HCT116 (cell line): ENCODE results near the gene UMAD1. TPM values are rescaled to one million over a fixed set of nuclear protein-coding genes. Genes with fewer than 3 reads are reported as not detected.

Source experiments
- ATAC-seq: fragments of 200-7000 bp; cut with Tn5 transposase; 2 replicates; pipeline ENCODE4 v1.9.1; 2020; ENCODE audit warnings: mild to moderate bottlenecking, moderate library complexity
- BruUV-seq: library from RNA; stranded (reverse); fragments of 400-500 nt; replicated peaks from 2 replicates; lab custom pipeline; 2021; lab: Mats Ljungman, UMichigan
- CTCF ChIA-PET: fragments of 300-600 bp; sonication (Branson Sonifier 250); formaldehyde crosslinking; loops from one replicate; lab custom pipeline; 2021; ENCODE audit warnings: antibody characterized with exemption; lab: Charles Lee
- POLR2A ChIA-PET: fragments of 300-600, 350-600 bp; sonication (Branson Sonifier 250); formaldehyde crosslinking; loops from one replicate; lab custom pipeline; 2021; ENCODE audit warnings: antibody characterized with exemption; lab: Charles Lee
- RAD21 ChIA-PET, 2 experiments: fragments of 300-600 bp; sonication (Branson Sonifier 250); formaldehyde crosslinking; loops; one replicate each; lab custom pipeline; 2023; ENCODE audit warnings: low total read pairs in 2 of 2; ENCODE audit not compliant: uncharacterized antibody in 2 of 2, unreplicated experiment in 2 of 2, low non-redundant PET in 1 of 2; lab: Charles Lee
- DNase-seq: peaks from one replicate; pipeline ENCODE4 v3.0.0-alpha.2; 2010; ENCODE audit warnings: low read depth, low spot score
- H2AFZ ChIP-seq: fragments of 200-600 bp; shearing (Covaris generic), sonication (generic); 2 replicates; pipeline ENCODE4 v1.6.1; 2017; ENCODE audit warnings: low read depth, mixed run types, mixed read lengths, antibody characterized with exemption, low read length; ENCODE audit not compliant: poor library complexity, severe bottlenecking
- H3K27ac ChIP-seq: 2 replicates; pipeline ENCODE4 v1.5.1; 2012; ENCODE audit warnings: low read depth, low read length
- H3K27me3 ChIP-seq: fragments of 200-600 bp; sonication (generic); 2 replicates; pipeline ENCODE4 v1.6.1; 2016; ENCODE audit warnings: mixed run types, low read length, mixed read lengths; ENCODE audit not compliant: insufficient read depth
- H3K36me3 ChIP-seq, 2 experiments: fragments of 200-500 bp in 1 of 2; fragments of 200-600 bp in 1 of 2; sonication (Bioruptor generic) in 1 of 2; sonication (generic) in 1 of 2; 2 replicates each; pipeline versions ENCODE4 v1.5.1 to v1.6.1; 2014 to 2016; ENCODE audit warnings: low read length in 2 of 2, inconsistent platforms in 1 of 2, mixed read lengths in 1 of 2, mixed run types in 1 of 2; ENCODE audit not compliant: insufficient read depth in 2 of 2, control insufficient read depth in 1 of 2
- H3K4me1 ChIP-seq, 2 experiments: fragments of 200-600 bp in 1 of 2; sonication (generic) in 1 of 2; 2 replicates each; pipeline versions ENCODE4 v1.5.1 to v1.6.1; 2012 to 2017; ENCODE audit warnings: low read length in 2 of 2, inconsistent platforms in 1 of 2, mild to moderate bottlenecking in 1 of 2, mixed read lengths in 1 of 2, mixed run types in 1 of 2, moderate library complexity in 1 of 2; ENCODE audit not compliant: insufficient read depth in 2 of 2, control insufficient read depth in 1 of 2
- H3K4me2 ChIP-seq: fragments of 200-600 bp; sonication (generic); 2 replicates; pipeline ENCODE4 v1.6.1; 2017; ENCODE audit warnings: mixed run types, low read length, mixed read lengths
- H3K4me3 ChIP-seq, 2 experiments: fragments of 200-600 bp in 1 of 2; sonication (generic) in 1 of 2; replicated peaks in 1 of 2; 2 replicates each; pipeline ENCODE4 v1.5.1; 2011 to 2016; ENCODE audit warnings: low read length in 2 of 2, control low read depth in 1 of 2, low read depth in 1 of 2, mild to moderate bottlenecking in 1 of 2, mixed read lengths in 1 of 2, mixed run types in 1 of 2
- H3K79me2 ChIP-seq: fragments of 200-600 bp; sonication (generic); 2 replicates; pipeline ENCODE4 v1.6.1; 2017; ENCODE audit warnings: mild to moderate bottlenecking, mixed run types, low read length, moderate library complexity, mixed read lengths; ENCODE audit not compliant: insufficient read depth
- H3K9ac ChIP-seq: fragments of 200-600 bp; sonication (generic); 2 replicates; pipeline ENCODE4 v1.6.1; 2016; ENCODE audit warnings: low read length, mixed read lengths
- H3K9me2 ChIP-seq: fragments of 200-600 bp; sonication (generic), shearing (Covaris generic); 2 replicates; pipeline ENCODE4 v1.6.1; 2017; ENCODE audit warnings: mixed run types, mild to moderate bottlenecking, moderate library complexity; ENCODE audit not compliant: insufficient read depth
- H3K9me3 ChIP-seq, 2 experiments: fragments of 200-500 bp in 1 of 2; fragments of 200-600 bp in 1 of 2; sonication (Bioruptor generic) in 1 of 2; sonication (generic) in 1 of 2; 2 replicates each; pipeline ENCODE4 v1.6.1; 2014 to 2017; ENCODE audit warnings: low read length in 2 of 2, mixed read lengths in 2 of 2, inconsistent platforms in 1 of 2, low read depth in 1 of 2, mild to moderate bottlenecking in 1 of 2, mixed run types in 1 of 2, moderate library complexity in 1 of 2; ENCODE audit not compliant: control insufficient read depth in 1 of 2, insufficient read depth in 1 of 2
- H4K20me1 ChIP-seq: fragments of 200-600 bp; sonication (generic), shearing (Covaris generic); 2 replicates; pipeline ENCODE4 v1.6.1; 2017; ENCODE audit warnings: mixed run types, mild to moderate bottlenecking, moderate library complexity; ENCODE audit not compliant: insufficient read depth
- CBX3 ChIP-seq: IDR thresholded peaks from 2 replicates; pipeline ENCODE4 v1.6.1; 2012; ENCODE audit warnings: low read depth
- EGR1 ChIP-seq: IDR thresholded peaks from 2 replicates; pipeline ENCODE4 v1.6.1; 2012; ENCODE audit warnings: low read depth
- ELF1 ChIP-seq: IDR thresholded peaks from 2 replicates; pipeline ENCODE4 v1.6.1; 2012; ENCODE audit warnings: low read depth, borderline replicate concordance
- EZH2 ChIP-seq: fragments of 200-600 bp; sonication (generic); IDR thresholded peaks from 2 replicates; pipeline ENCODE4 v1.6.1; 2017; ENCODE audit warnings: antibody characterized with exemption, mixed run types
- EZH2phosphoT487 ChIP-seq: fragments of 200-600 bp; IDR thresholded peaks from 2 replicates; pipeline ENCODE4 v1.6.1; 2018; ENCODE audit warnings: antibody characterized with exemption, borderline replicate concordance
- FOSL1 ChIP-seq: IDR thresholded peaks from 2 replicates; pipeline ENCODE4 v1.6.1; 2012; ENCODE audit warnings: low read depth
- JUND ChIP-seq: IDR thresholded peaks from 2 replicates; pipeline ENCODE4 v1.6.1; 2012
- POLR2A ChIP-seq: IDR thresholded peaks from 2 replicates; pipeline ENCODE4 v1.7.0; 2011; ENCODE audit warnings: borderline replicate concordance; ENCODE audit not compliant: insufficient read depth, insufficient read length; ENCODE audit errors: extremely low read depth
- RAD21 ChIP-seq: IDR thresholded peaks from 2 replicates; pipeline ENCODE4 v1.6.1; 2012; ENCODE audit warnings: low read depth, mild to moderate bottlenecking
- SP1 ChIP-seq: IDR thresholded peaks from 2 replicates; pipeline ENCODE4 v1.6.1; 2012; ENCODE audit warnings: low read depth
- TCF7L2 ChIP-seq: IDR thresholded peaks from 2 replicates; pipeline ENCODE4 v1.7.0; 2011; ENCODE audit warnings: borderline replicate concordance, inconsistent platforms; ENCODE audit not compliant: insufficient read depth, insufficient read length; ENCODE audit errors: extremely low read depth
- ZFX ChIP-seq: fragments of 450-650 bp; IDR thresholded peaks from 2 replicates; pipeline ENCODE4 v1.6.1; 2017
- ZNF274 ChIP-seq: fragments of 200-500 bp; sonication (Bioruptor generic); IDR thresholded peaks from 2 replicates; pipeline ENCODE4 v1.6.1; 2014; ENCODE audit warnings: mild to moderate bottlenecking, low read depth, low read length, inconsistent platforms
- intact Hi-C: fragments of 100-400 bp; cut with micrococcal nuclease; formaldehyde crosslinking; loops from 2 replicates; pipeline ENCODE4 v1.10.0; 2022
- total RNA-seq: library from RNA; stranded (reverse); gene quantifications from one replicate; pipeline ENCODE4 v1.2.1, GENCODE V29; 2021; ENCODE audit not compliant: unreplicated experiment
- TF ChIP-seq, protein P1 (sequence below), 3 experiments: fragments of 200-600 bp in 1 of 3; sonication (generic) in 1 of 3; IDR thresholded peaks in 2 of 3; conservative IDR thresholded peaks in 1 of 3; 2 replicates each; pipeline ENCODE4 v1.5.1; 2012 to 2017; ENCODE audit warnings: low read depth in 2 of 3, low read length in 2 of 3, antibody characterized with exemption in 1 of 3, borderline replicate concordance in 1 of 3, control low read depth in 1 of 3, mild to moderate bottlenecking in 1 of 3, mixed read lengths in 1 of 3, mixed run types in 1 of 3, moderate library complexity in 1 of 3; ENCODE audit not compliant: insufficient read depth in 1 of 3
- TF ChIP-seq, protein P2 (sequence below): IDR thresholded peaks from 2 replicates; pipeline ENCODE4 v1.6.1; 2011; ENCODE audit warnings: mild to moderate bottlenecking, low read length, moderate library complexity; ENCODE audit not compliant: insufficient replicate concordance; ENCODE audit errors: extremely low read depth
- TF ChIP-seq, protein P3 (sequence below): IDR thresholded peaks from 2 replicates; pipeline ENCODE4 v1.6.1; 2012; ENCODE audit warnings: low read depth

The UMAD1 gene
- total RNA-seq, 1 experiment from 2014 or later = 12.7 TPM

DNA sequence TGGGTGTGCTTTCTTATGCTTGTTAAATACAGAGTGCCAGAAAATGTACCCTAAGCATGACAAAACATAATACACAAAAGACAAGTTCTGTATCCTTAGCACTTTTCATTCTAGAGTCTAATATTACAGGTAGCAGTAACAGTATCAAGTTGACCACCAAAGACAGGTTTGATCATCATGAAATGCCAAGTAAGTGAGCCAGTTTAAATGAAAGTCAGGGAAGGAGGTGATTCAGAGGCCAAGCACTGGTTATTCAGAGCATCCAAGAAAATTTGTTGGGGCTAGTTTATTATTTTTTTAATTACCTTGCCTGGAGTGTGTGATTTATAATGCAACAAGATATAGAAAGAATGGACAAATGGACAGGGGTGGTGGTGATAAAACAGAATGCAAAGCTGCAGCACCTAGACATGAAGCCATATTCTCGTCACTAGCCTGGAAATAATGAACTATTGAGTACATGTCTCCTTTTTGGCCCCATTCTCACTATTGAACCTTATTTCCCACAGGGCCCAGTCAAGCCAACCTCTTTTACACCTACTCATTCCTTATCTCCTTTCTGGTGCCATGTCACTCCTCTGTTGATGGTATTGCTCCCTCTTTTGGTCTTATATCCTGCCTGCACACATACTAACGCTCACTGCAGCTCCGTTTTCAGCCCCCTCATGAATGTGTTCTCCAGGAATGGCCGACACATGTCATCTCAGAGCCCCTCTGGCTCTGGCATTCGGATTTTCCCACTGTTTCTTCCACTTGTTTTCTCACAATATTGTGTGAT is 249.4 kb downstream of the UMAD1 start:
- H3K4me3 ChIP-seq = no peak overlapping the region

More for the DNA sequence above, 249.4 kb downstream of the UMAD1 start:
- CTCF ChIA-PET = no interaction called here
- no peaks in the 10 kb centered on the region for H3K79me2 ChIP-seq
- TF ChIP-seq EZH2 = no peak
- TF ChIP-seq, protein P1, sequence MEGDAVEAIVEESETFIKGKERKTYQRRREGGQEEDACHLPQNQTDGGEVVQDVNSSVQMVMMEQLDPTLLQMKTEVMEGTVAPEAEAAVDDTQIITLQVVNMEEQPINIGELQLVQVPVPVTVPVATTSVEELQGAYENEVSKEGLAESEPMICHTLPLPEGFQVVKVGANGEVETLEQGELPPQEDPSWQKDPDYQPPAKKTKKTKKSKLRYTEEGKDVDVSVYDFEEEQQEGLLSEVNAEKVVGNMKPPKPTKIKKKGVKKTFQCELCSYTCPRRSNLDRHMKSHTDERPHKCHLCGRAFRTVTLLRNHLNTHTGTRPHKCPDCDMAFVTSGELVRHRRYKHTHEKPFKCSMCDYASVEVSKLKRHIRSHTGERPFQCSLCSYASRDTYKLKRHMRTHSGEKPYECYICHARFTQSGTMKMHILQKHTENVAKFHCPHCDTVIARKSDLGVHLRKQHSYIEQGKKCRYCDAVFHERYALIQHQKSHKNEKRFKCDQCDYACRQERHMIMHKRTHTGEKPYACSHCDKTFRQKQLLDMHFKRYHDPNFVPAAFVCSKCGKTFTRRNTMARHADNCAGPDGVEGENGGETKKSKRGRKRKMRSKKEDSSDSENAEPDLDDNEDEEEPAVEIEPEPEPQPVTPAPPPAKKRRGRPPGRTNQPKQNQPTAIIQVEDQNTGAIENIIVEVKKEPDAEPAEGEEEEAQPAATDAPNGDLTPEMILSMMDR (IDR thresholded peaks at IDR 0.05 in 2 of 3, conservative IDR thresholded peaks at IDR 0.05 in 1 of 3; ENCODE audit: borderline replicate concordance in 1 of 3, insufficient read depth in 1 of 3, low read depth in 2 of 3, low read length in 2 of 3) = no peak
- TF ChIP-seq FOSL1 = no peak
- no peak for TF ChIP-seq ELF1
- no peak for TF ChIP-seq TCF7L2
- TF ChIP-seq, protein P2, sequence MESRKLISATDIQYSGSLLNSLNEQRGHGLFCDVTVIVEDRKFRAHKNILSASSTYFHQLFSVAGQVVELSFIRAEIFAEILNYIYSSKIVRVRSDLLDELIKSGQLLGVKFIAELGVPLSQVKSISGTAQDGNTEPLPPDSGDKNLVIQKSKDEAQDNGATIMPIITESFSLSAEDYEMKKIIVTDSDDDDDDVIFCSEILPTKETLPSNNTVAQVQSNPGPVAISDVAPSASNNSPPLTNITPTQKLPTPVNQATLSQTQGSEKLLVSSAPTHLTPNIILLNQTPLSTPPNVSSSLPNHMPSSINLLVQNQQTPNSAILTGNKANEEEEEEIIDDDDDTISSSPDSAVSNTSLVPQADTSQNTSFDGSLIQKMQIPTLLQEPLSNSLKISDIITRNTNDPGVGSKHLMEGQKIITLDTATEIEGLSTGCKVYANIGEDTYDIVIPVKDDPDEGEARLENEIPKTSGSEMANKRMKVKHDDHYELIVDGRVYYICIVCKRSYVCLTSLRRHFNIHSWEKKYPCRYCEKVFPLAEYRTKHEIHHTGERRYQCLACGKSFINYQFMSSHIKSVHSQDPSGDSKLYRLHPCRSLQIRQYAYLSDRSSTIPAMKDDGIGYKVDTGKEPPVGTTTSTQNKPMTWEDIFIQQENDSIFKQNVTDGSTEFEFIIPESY = no peak
- TF ChIP-seq EZH2phosphoT487 = no peak
- TF ChIP-seq ZFX = no peak
- TF ChIP-seq RAD21 = no peak
- no peak for TF ChIP-seq ZNF274
- TF ChIP-seq POLR2A = no peak
- no peak for TF ChIP-seq CBX3
- TF ChIP-seq JUND = no peak
- TF ChIP-seq SP1 = no peak
- TF ChIP-seq EGR1 = no peak
- TF ChIP-seq, protein P3, sequence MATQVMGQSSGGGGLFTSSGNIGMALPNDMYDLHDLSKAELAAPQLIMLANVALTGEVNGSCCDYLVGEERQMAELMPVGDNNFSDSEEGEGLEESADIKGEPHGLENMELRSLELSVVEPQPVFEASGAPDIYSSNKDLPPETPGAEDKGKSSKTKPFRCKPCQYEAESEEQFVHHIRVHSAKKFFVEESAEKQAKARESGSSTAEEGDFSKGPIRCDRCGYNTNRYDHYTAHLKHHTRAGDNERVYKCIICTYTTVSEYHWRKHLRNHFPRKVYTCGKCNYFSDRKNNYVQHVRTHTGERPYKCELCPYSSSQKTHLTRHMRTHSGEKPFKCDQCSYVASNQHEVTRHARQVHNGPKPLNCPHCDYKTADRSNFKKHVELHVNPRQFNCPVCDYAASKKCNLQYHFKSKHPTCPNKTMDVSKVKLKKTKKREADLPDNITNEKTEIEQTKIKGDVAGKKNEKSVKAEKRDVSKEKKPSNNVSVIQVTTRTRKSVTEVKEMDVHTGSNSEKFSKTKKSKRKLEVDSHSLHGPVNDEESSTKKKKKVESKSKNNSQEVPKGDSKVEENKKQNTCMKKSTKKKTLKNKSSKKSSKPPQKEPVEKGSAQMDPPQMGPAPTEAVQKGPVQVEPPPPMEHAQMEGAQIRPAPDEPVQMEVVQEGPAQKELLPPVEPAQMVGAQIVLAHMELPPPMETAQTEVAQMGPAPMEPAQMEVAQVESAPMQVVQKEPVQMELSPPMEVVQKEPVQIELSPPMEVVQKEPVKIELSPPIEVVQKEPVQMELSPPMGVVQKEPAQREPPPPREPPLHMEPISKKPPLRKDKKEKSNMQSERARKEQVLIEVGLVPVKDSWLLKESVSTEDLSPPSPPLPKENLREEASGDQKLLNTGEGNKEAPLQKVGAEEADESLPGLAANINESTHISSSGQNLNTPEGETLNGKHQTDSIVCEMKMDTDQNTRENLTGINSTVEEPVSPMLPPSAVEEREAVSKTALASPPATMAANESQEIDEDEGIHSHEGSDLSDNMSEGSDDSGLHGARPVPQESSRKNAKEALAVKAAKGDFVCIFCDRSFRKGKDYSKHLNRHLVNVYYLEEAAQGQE = no peak
- TF ChIP-seq, all 23 proteins: peak for 0
- ATAC-seq (no peak), DNase-seq (no peak)
- Histone ChIP-seq H3K27ac (no peak overlapping the region), H2AFZ (no peak overlapping the region), H4K20me1 (no peaks in the 10 kb centered on the region), H3K9me3 (no peaks in the 10 kb centered on the region), H3K9me2 (no peaks in the 10 kb centered on the region), H3K9ac (no peak overlapping the region), H3K4me1 (no peaks in the 10 kb centered on the region), H3K36me3 (no peaks in the 10 kb centered on the region), H3K4me2 (no peak overlapping the region), H3K27me3 (no peaks in the 10 kb centered on the region)
- ChIA-PET POLR2A (no interaction called here), RAD21 (no interaction called here)
- intact Hi-C loops = no loop called here
- no TSS peak for BruUV-seq
